Stimulated activated naive B cell treated with anti-CD40 and anti-IgM and Interleukin-4, amounts not matched to agents 10 μg/mL and 1 μg/mL and 100 μg/mL, for 72 hours (primary cell): Measurements from ENCODE around the gene PGAP1.
A peak's percentile ranks its signal among the peaks of the same experiment; 100 is the strongest.

Experiments
- ATAC-seq, 2 donors: fragments of 150-1000 bp; cut with Tn5 transposase; replicated peaks; 2 replicates each; pipeline ENCODE4 v1.10.0; 2021; ENCODE audit warnings: moderate library complexity in 1 of 2
- DNase-seq: peaks from one replicate; pipeline ENCODE4 v3.0.0; 2021
- H3K27ac Mint-ChIP-seq: one replicate; pipeline ENCODE4 v1.8.0; 2022; ENCODE audit warnings: mild to moderate bottlenecking, mixed read lengths
- H3K27me3 Mint-ChIP-seq, 2 donors: one replicate each; pipeline ENCODE4 v1.8.0; 2022; ENCODE audit warnings: mixed read lengths in 2 of 2
- H3K36me3 Mint-ChIP-seq, 2 donors: one replicate each; pipeline ENCODE4 v1.8.0; 2022; ENCODE audit warnings: mixed read lengths in 2 of 2, mild to moderate bottlenecking in 1 of 2
- H3K4me1 Mint-ChIP-seq, 2 donors: one replicate each; pipeline ENCODE4 v1.8.0; 2022; ENCODE audit warnings: mixed read lengths in 2 of 2, mild to moderate bottlenecking in 1 of 2
- H3K4me3 Mint-ChIP-seq, 2 donors: one replicate each; pipeline ENCODE4 v1.8.0; 2022; ENCODE audit warnings: mild to moderate bottlenecking in 2 of 2, mixed read lengths in 2 of 2, moderate library complexity in 1 of 2
- H3K9me3 Mint-ChIP-seq, 2 donors: one replicate each; pipeline ENCODE4 v1.8.0; 2022; ENCODE audit warnings: mixed read lengths in 2 of 2, mild to moderate bottlenecking in 1 of 2

Gene PGAP1

GRCh38 chr2:196830701-196831100, 95.8 kb downstream of the PGAP1 start:
- DNase-seq = no peak
- no peak overlapping the region for H3K4me3 Mint-ChIP-seq
- no peaks in the 10 kb centered on the region for H3K36me3 Mint-ChIP-seq
- no peaks in the 10 kb centered on the region for H3K9me3 Mint-ChIP-seq
- peaks cover under 1 to 5% of the 10 kb centered on the region in 2 donors for H3K27me3 Mint-ChIP-seq
- no peak for ATAC-seq
- peaks cover 2 to 8% of the 10 kb centered on the region in 2 donors for H3K4me1 Mint-ChIP-seq
- H3K27ac Mint-ChIP-seq = no peak overlapping the region

GRCh38 chr2:196827356-196827755, 99.2 kb downstream of the PGAP1 start:
- ATAC-seq = no peak
- Mint-ChIP-seq H3K27ac (no peak overlapping the region), H3K9me3 (no peaks in the 10 kb centered on the region), H3K27me3 (peaks cover 15 to 30% of the 10 kb centered on the region in 2 donors), H3K4me1 (peaks cover 0 to 2% of the 10 kb centered on the region in 2 donors), H3K4me3 (no peak overlapping the region), H3K36me3 (no peaks in the 10 kb centered on the region)
- no peak for DNase-seq

- DNase-seq (no peak), ATAC-seq (no peak)
- Mint-ChIP-seq H3K4me3 (no peak overlapping the region), H3K4me1 (peaks cover 0 to 2% of the 10 kb centered on the region in 2 donors), H3K27ac (no peak overlapping the region), H3K9me3 (peaks cover 4% of the 10 kb centered on the region in 2 donors), H3K36me3 (peaks cover 0 to 5% of the 10 kb centered on the region in 2 donors), H3K27me3 (peaks cover 25 to 35% of the 10 kb centered on the region in 2 donors)
These were observed 102.6 kb downstream of the PGAP1 start for GRCh38 chr2:196823750-196824522.

GRCh38 chr2:196821195-196821594, 105.3 kb downstream of the PGAP1 start:
- Mint-ChIP-seq H3K27ac (no peak overlapping the region), H3K4me1 (no peaks in the 10 kb centered on the region), H3K27me3 (peaks cover 25 to 37% of the 10 kb centered on the region in 2 donors), H3K9me3 (peaks cover 9% of the 10 kb centered on the region in 2 donors), H3K4me3 (no peak overlapping the region), H3K36me3 (peaks cover 0 to 5% of the 10 kb centered on the region in 2 donors)
- ATAC-seq (no peak), DNase-seq (no peak)

GRCh38 chr2:196809260-196809659, 117.2 kb downstream of the PGAP1 start, which contains the start of gene C2orf66:
C2orf66 (minus strand) TSS chr2:196809355; CDS start chr2:196809336, 19 bp downstream.
- peaks cover 25 to 43% of the 10 kb centered on the region in 2 donors for H3K27me3 Mint-ChIP-seq
- peaks cover 3 to 6% of the 10 kb centered on the region in 2 donors for H3K9me3 Mint-ChIP-seq
- H3K36me3 Mint-ChIP-seq = no peaks in the 10 kb centered on the region
- ATAC-seq (no peak), DNase-seq (no peak)
- no peaks in the 10 kb centered on the region for H3K4me1 Mint-ChIP-seq
- no peak within 1 kb of the TSS for H3K4me3 Mint-ChIP-seq
- H3K27ac Mint-ChIP-seq = no peak within 1 kb of the TSS

GRCh38 chr2:196808083-196808665, 118.3 kb downstream of the PGAP1 start:
- Mint-ChIP-seq H3K27me3 (peaks cover 21 to 42% of the 10 kb centered on the region in 2 donors), H3K4me1 (no peaks in the 10 kb centered on the region), H3K27ac (no peak overlapping the region), H3K36me3 (no peaks in the 10 kb centered on the region), H3K9me3 (no peaks in the 10 kb centered on the region), H3K4me3 (no peak overlapping the region)
- no peak for ATAC-seq
- no peak for DNase-seq

- H3K4me3 Mint-ChIP-seq = no peak overlapping the region
- H3K27ac Mint-ChIP-seq = no peak overlapping the region
- H3K9me3 Mint-ChIP-seq = peaks cover 0 to 4% of the 10 kb centered on the region in 2 donors
- ATAC-seq (no peak), DNase-seq (no peak)
- H3K27me3 Mint-ChIP-seq = peaks cover 17% of the 10 kb centered on the region in 2 donors
- H3K4me1 Mint-ChIP-seq = peaks cover 4 to 6% of the 10 kb centered on the region in 2 donors
- no peaks in the 10 kb centered on the region for H3K36me3 Mint-ChIP-seq
These were observed 122.1 kb downstream of the PGAP1 start for GRCh38 chr2:196804381-196804780.

GRCh38 chr2:196802401-196802800, 124.1 kb downstream of the PGAP1 start:
- Mint-ChIP-seq H3K27ac (no peak overlapping the region), H3K4me1 (peaks cover 4 to 6% of the 10 kb centered on the region in 2 donors), H3K4me3 (no peak overlapping the region), H3K36me3 (peaks cover 0 to under 1% of the 10 kb centered on the region in 2 donors), H3K27me3 (peaks cover 12 to 13% of the 10 kb centered on the region in 2 donors), H3K9me3 (peaks cover 0 to 4% of the 10 kb centered on the region in 2 donors)
- ATAC-seq (no peak), DNase-seq (no peak)

- ATAC-seq (no peak), DNase-seq (no peak)
- Mint-ChIP-seq H3K27ac (no peak overlapping the region), H3K4me3 (no peak overlapping the region), H3K4me1 (peaks cover 5 to 8% of the 10 kb centered on the region in 2 donors), H3K36me3 (peaks cover 5 to 6% of the 10 kb centered on the region in 2 donors), H3K27me3 (peaks cover 12 to 13% of the 10 kb centered on the region in 2 donors), H3K9me3 (peaks cover 0 to 4% of the 10 kb centered on the region in 2 donors)
These were observed 124.7 kb downstream of the PGAP1 start for GRCh38 chr2:196801674-196802261.

- peak; percentile 15 to 17 for ATAC-seq
- Mint-ChIP-seq H3K36me3 (peaks cover 14% of the 10 kb centered on the region in 2 donors), H3K4me1 (peaks cover 9 to 12% of the 10 kb centered on the region in 2 donors), H3K9me3 (peaks cover 0 to 4% of the 10 kb centered on the region in 2 donors), H3K27me3 (peaks cover 4 to 9% of the 10 kb centered on the region in 2 donors), H3K4me3 (peak overlapping the region; percentile 98 to 100), H3K27ac (peak overlapping the region; percentile 99)
- no peak for DNase-seq
These were observed 127.5 kb downstream of the PGAP1 start for GRCh38 chr2:196798980-196799379.

- Mint-ChIP-seq H3K4me1 (peaks cover 5 to 7% of the 10 kb centered on the region in 2 donors), H3K27ac (no peak overlapping the region), H3K36me3 (peaks cover 36 to 44% of the 10 kb centered on the region in 2 donors), H3K4me3 (no peak overlapping the region), H3K27me3 (no peaks in the 10 kb centered on the region), H3K9me3 (no peaks in the 10 kb centered on the region)
- ATAC-seq (no peak), DNase-seq (no peak)
These were observed 133.6 kb downstream of the PGAP1 start for GRCh38 chr2:196792865-196793264.

GRCh38 chr2:196783431-196784094, 142.9 kb downstream of the PGAP1 start:
- no peaks in the 10 kb centered on the region for H3K27me3 Mint-ChIP-seq
- no peak overlapping the region for H3K4me3 Mint-ChIP-seq
- peaks cover 14 to 30% of the 10 kb centered on the region in 2 donors for H3K36me3 Mint-ChIP-seq
- peak; percentile 86 to 91 for ATAC-seq
- DNase-seq = no peak
- no peaks in the 10 kb centered on the region for H3K9me3 Mint-ChIP-seq
- peaks cover 6 to 9% of the 10 kb centered on the region in 2 donors for H3K4me1 Mint-ChIP-seq
- peak overlapping the region; percentile 27 for H3K27ac Mint-ChIP-seq
